HG02938 (cell line): Measurements from ENCODE around the gene ABHD1.
"Not testable (repeated sequence)": the region's sequence is repeated elsewhere in the genome, so short reads cannot be mapped to it uniquely, and the experiment has no call there.

Source experiments
- ATAC-seq: cut with Tn5 transposase; IDR thresholded peaks from one replicate; pipeline ENCODE4 v1.9.1; 2021; ENCODE audit warnings: mild to moderate bottlenecking, moderate library complexity; ENCODE audit not compliant: unreplicated experiment

ABHD1 gene

GRCh38 chr2:27123302-27124150, at the start of gene ABHD1:
Gene ABHD1 (plus strand): TSS chr2:27123815. CDS start chr2:27123949, 134 bp downstream.
- ATAC-seq: no peak

- no peak for ATAC-seq
These were observed 48.7 kb upstream of the ABHD1 start for GRCh38 chr2:27074738-27075565.

- not testable (repeated sequence) for ATAC-seq
These were observed 48.1 kb upstream of the ABHD1 start for GRCh38 chr2:27075566-27075871.

GRCh38 chr2:27076323-27076722, 47.3 kb upstream of the ABHD1 start:
- no peak for ATAC-seq

GRCh38 chr2:27077231-27077630, 46.4 kb upstream of the ABHD1 start:
- ATAC-seq: no peak

- no peak for ATAC-seq
These were observed 45.1 kb upstream of the ABHD1 start, which contains the start of gene EMILIN1 for GRCh38 chr2:27078267-27079194. Gene EMILIN1 (plus strand): TSS chr2:27078615. CDS start chr2:27079066, 451 bp downstream.

- ATAC-seq: no peak
These were observed 44.1 kb upstream of the ABHD1 start for GRCh38 chr2:27079233-27080139.

- ATAC-seq: no peak
These were observed 43.5 kb upstream of the ABHD1 start for GRCh38 chr2:27080140-27080469.

GRCh38 chr2:27080603-27080936, 43.0 kb upstream of the ABHD1 start:
- no peak for ATAC-seq

- no peak for ATAC-seq
These were observed 41.4 kb upstream of the ABHD1 start for GRCh38 chr2:27081984-27082772.

- ATAC-seq: no peak
These were observed 40.7 kb upstream of the ABHD1 start for GRCh38 chr2:27082773-27083409.

- ATAC-seq: no peak
These were observed 40.0 kb upstream of the ABHD1 start for GRCh38 chr2:27083410-27084296.

- ATAC-seq: no peak
These were observed 39.1 kb upstream of the ABHD1 start for GRCh38 chr2:27084297-27085061.

GRCh38 chr2:27085062-27085672, 38.4 kb upstream of the ABHD1 start:
- ATAC-seq: no peak

GRCh38 chr2:27085673-27086089, 37.9 kb upstream of the ABHD1 start:
- ATAC-seq: peak; percentile 11

GRCh38 chr2:27086090-27086723, 37.4 kb upstream of the ABHD1 start:
- peak; percentile 73 for ATAC-seq
